ENCODE measurements around the gene DNAJC22. TPM values are rescaled to one million over a fixed set of nuclear protein-coding genes. Genes with fewer than 3 reads are reported as not detected.

The DNAJC22 gene
- total RNA-seq, 1 experiment from 2014 or later, result 27.7 TPM

- H3K27ac ChIP-seq (ENCODE audit: low read depth, low read length), result peak overlapping the region; percentile 13; the same call in 1 of the 2 replicates
- ChIA-PET POLR2A (interaction anchor here (1.0 kb wide), 1 partner anchor 16 kb away, joined by 4 read pairs; the partner anchor contains the start of gene TROAP), RAD21 (ENCODE audit: low non-redundant PET in 1 of 2, low total read pairs in 2 of 2, uncharacterized antibody in 2 of 2, unreplicated experiment in 2 of 2) (interaction anchor here in 1 of 2 experiments (0.9 kb wide), 1 partner anchor 27 kb away, joined by 7 read pairs; no protein-coding TSS in a partner anchor), CTCF (interaction anchor here (1.0 to 1.1 kb wide), 3 partner anchors 8 to 51 kb away, joined by 4 to 7 read pairs (median 7); no protein-coding TSS in a partner anchor)
- no peaks in the 10 kb centered on the region for H4K20me1 ChIP-seq (ENCODE audit: insufficient read depth)
- TF ChIP-seq EZH2phosphoT487 (IDR thresholded peaks at IDR 0.05; ENCODE audit: borderline replicate concordance), result no peak
- TF ChIP-seq ZBTB33 (IDR thresholded peaks at IDR 0.05; ENCODE audit: extremely low read depth, insufficient replicate concordance, low read length), result no peak
- TF ChIP-seq ELF1 (IDR thresholded peaks at IDR 0.05; ENCODE audit: borderline replicate concordance, low read depth), result no peak
- no peak for TF ChIP-seq CTCF (IDR thresholded peaks at IDR 0.05 in 2 of 3, conservative IDR thresholded peaks at IDR 0.05 in 1 of 3; ENCODE audit: borderline replicate concordance in 1 of 3, insufficient read depth in 1 of 3, low read depth in 2 of 3, low read length in 2 of 3)
- no peak for TF ChIP-seq CBX3 (IDR thresholded peaks at IDR 0.05; ENCODE audit: low read depth)
- TF ChIP-seq ATF3 (IDR thresholded peaks at IDR 0.05), result no peak
- no peak for TF ChIP-seq TCF7L2 (IDR thresholded peaks at IDR 0.05; ENCODE audit: borderline replicate concordance, extremely low read depth, insufficient read depth, insufficient read length)
- no peak for TF ChIP-seq POLR2AphosphoS5 (IDR thresholded peaks at IDR 0.05; ENCODE audit: low read depth, low read length)
- TF ChIP-seq POLR2A (IDR thresholded peaks at IDR 0.05; ENCODE audit: borderline replicate concordance, extremely low read depth, insufficient read depth, insufficient read length), result no peak
- no peak for TF ChIP-seq RAD21 (IDR thresholded peaks at IDR 0.05; ENCODE audit: low read depth)
- TF ChIP-seq ZNF274 (IDR thresholded peaks at IDR 0.05; ENCODE audit: low read depth, low read length), result no peak
- no peak for TF ChIP-seq EZH2 (IDR thresholded peaks at IDR 0.05)
- TF ChIP-seq YY1 (IDR thresholded peaks at IDR 0.05; ENCODE audit: extremely low read depth, insufficient replicate concordance, low read depth, low read length), result no peak
- TF ChIP-seq SP1 (IDR thresholded peaks at IDR 0.05; ENCODE audit: low read depth), result no peak
- no peak for TF ChIP-seq SIN3A (IDR thresholded peaks at IDR 0.05; ENCODE audit: low read depth)
- TF ChIP-seq CEBPB (IDR thresholded peaks at IDR 0.05; ENCODE audit: low read depth), result no peak
- peak overlapping the region; percentile 47 for H3K4me2 ChIP-seq (ENCODE audit: low read length)
- no peak overlapping the region; a peak in 1 of 4 replicates for H3K4me3 ChIP-seq (replicated peaks in 1 of 2; ENCODE audit: low read depth in 1 of 2, low read length in 2 of 2)
- intact Hi-C loops (cut with micrococcal nuclease), result loop anchor here (1.0 kb wide), 1 partner anchor 50 kb away; no protein-coding TSS in a partner anchor
- ATAC-seq (no peak), DNase-seq (ENCODE audit: low read depth, low spot score) (no peak)
- peaks cover 22 to 60% of the 10 kb centered on the region in 2 experiments for H3K4me1 ChIP-seq (ENCODE audit: control insufficient read depth in 1 of 2, insufficient read depth in 2 of 2, low read length in 2 of 2)
- H2AFZ ChIP-seq (ENCODE audit: low read depth, low read length, poor library complexity, severe bottlenecking), result no peak overlapping the region
- H3K9me3 ChIP-seq (ENCODE audit: control insufficient read depth in 1 of 2, insufficient read depth in 1 of 2, low read depth in 1 of 2, low read length in 2 of 2), result no peaks in the 10 kb centered on the region
- no peaks in the 10 kb centered on the region for H3K79me2 ChIP-seq (ENCODE audit: insufficient read depth, low read length)
- no TSS peak for BruUV-seq (replicated peaks)
- H3K9me2 ChIP-seq (ENCODE audit: insufficient read depth), result no peaks in the 10 kb centered on the region
- no peaks in the 10 kb centered on the region for H3K36me3 ChIP-seq (ENCODE audit: control insufficient read depth in 1 of 2, insufficient read depth in 2 of 2, low read length in 2 of 2)
- H3K27me3 ChIP-seq (ENCODE audit: insufficient read depth, low read length), result no peaks in the 10 kb centered on the region
- H3K9ac ChIP-seq (ENCODE audit: low read length), result no peak overlapping the region
Observed at GRCh38 chr12:49339464-49339861, 7.2 kb upstream of the DNAJC22 start.
